Measurements from ENCODE around the gene NUP58.

NUP58 gene

GRCh38 chr13:25377244-25377962 lies 76.0 kb downstream of the NUP58 start:
- DNase-seq (ENCODE audit: low spot score): no peak

DNA sequence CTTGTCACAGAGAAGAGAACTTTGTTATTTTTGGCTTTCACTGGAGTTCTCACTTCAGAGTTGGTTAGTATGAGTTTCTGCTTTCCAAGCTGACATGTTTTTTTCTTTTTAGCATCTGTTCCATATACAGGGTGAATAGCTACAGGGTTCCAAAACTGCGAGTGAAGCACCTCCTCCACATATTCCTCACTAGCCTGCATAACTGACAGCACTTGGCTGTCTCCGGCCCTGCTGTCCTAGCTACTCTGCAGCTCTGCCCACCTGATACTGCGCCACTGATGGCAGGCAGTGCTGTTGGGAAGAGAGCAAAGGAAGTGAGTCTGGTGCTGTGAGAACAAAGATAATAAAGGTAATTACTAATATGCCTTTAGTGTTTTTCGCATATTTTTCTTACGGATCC lies 77.1 kb downstream of the NUP58 start:
- DNase-seq (ENCODE audit: low spot score): no peak

DNA sequence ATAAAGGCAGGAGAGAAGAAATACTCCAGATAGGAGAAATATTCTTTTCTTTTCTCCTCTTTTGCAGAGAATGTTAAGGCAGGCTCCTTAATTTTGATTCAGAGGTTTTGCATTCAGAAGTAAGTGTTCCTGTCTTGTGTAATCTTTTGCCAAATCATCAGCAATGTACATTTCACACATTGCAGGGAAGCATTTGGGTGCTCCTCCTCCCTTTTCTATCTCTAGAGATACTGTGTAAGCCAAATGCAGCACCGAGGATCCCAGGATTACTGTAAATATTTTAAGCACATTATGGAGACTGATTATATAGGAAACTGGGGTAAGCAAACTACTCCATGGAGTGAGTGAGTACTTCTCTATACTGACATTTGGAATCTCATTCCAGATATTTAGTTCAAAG lies 77.6 kb downstream of the NUP58 start:
- DNase-seq (ENCODE audit: low spot score): no peak

DNA sequence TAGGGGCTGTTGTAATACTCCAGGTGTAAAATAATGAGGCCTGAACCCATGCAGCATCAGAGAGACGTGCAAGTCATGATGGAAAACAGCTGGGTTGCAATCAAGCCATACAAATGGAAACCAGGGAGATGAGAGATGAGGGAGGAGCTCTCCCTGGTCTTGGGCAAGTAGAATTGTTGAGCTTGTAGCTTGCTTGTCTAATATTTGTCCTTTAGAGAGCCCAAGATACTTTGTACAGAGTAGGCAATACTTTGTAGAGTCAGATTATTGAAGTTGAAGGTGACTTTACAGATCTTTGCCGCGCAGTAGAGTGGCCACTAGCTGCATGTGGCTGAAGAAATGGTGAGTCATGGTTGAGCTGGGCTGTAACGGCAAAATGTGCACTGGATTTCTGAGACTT lies 78.7 kb downstream of the NUP58 start:
- no peak for DNase-seq (ENCODE audit: low spot score)

- no peak for DNase-seq (ENCODE audit: low spot score)
Observed at GRCh38 chr13:25380741-25381324, 79.4 kb downstream of the NUP58 start.

- DNase-seq (ENCODE audit: low spot score): no peak
Observed at GRCh38 chr13:25384758-25385410, 83.5 kb downstream of the NUP58 start.

DNA sequence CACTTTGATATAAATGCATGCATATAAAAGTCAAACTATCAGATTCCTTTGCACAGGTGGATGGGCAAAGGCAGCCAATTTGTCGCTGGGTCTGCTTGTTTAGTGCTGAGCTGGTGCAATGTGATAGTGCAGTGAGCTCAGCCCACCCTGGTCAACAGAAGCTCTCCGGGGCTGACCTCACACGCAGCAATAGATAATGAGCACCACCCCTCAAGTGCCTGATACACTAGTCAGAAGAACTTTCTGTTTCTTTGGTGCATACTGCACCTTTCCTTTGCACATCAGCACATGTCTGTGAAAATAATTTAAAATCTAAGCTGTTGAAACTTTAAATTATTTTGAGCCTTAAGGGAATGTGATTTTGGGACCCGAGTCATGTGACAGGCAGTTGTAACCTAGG lies 90.5 kb downstream of the NUP58 start:
- DNase-seq (ENCODE audit: low spot score): no peak
